ENCODE data around the gene MBP.
"Not testable (repeated sequence)": the region's sequence is repeated elsewhere in the genome, so short reads cannot be mapped to it uniquely, and the experiment has no call there.

Gene MBP

DNA sequence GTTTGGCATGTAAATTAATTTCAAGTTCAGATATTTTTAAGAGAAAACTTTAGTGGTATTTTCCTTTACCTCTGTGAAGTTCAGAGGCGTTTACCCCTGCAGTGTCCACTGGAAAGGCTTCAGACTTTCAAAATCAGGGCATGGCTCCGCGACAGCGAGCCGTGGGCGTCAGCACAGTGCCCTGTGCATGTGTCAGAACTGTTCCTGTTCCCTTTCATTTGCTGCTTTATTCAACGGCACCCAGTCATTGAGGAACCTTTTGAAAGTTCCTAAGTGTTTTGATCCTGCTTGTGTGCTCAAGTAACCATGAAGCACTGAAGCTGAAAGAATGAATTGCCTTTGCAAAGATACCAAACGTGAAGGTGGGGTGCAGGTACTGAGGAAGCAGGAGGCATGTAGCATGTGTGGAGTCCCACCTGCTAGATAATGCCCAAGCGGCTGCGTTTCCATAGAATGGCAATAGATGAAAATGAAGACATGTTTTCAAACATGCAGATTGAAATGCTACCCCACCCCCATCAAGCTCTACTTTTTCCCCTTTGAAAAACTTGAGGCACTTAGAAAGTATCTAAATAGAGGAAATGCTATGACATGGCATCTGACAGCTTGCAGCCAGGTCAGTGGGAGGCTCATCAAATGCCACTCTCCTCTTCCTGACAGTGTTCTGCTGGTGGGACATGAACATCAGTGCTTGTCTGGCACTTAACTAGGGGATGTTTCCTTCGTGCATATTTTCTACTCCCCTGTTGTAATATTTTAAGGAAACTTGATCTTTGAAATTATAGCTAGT, 161.6 kb downstream of the MBP start:
- DNase-seq (ENCODE audit: low spot score), result no peak

DNA sequence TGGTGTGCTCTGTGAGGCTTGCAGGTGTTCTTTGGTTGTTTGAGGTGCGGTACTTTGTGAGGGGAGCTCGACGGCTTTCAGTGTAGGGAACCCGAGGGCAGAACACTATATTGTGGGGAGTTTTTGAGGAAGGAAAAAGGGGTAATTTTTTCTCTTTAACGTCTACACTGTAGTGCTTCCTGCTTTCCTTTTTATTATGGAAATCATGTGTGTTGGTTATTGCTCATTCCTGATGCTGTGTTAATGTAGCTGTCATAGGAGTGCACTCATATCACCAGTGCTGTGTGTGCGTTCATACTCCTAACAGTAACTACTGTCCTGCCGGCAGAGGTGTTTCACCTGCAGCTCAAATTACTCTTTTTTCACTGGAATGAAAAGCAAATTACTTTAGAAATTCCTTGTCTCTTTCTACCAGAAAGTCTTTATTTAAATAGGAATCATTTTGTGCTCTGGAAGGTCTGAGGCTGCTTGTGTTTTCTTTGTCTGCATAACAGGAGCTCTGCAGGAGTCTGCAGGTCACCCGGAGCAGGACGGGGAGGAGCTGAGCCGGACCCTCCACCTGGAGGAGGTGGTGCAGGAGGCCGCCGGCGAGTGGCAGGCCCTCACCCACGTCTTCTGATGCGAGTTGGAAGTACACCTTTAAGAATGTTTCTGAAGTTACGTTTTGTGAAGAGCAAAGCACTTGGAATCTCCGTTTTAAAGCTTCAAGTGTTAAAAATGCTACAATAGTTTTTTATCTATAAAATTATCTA, 164.7 kb downstream of the MBP start:
- DNase-seq (ENCODE audit: low spot score), result no peak

- DNase-seq (ENCODE audit: low spot score), result not testable (repeated sequence)
These were observed 165.3 kb downstream of the MBP start for GRCh38 chr18:76967299-76967698.

DNA sequence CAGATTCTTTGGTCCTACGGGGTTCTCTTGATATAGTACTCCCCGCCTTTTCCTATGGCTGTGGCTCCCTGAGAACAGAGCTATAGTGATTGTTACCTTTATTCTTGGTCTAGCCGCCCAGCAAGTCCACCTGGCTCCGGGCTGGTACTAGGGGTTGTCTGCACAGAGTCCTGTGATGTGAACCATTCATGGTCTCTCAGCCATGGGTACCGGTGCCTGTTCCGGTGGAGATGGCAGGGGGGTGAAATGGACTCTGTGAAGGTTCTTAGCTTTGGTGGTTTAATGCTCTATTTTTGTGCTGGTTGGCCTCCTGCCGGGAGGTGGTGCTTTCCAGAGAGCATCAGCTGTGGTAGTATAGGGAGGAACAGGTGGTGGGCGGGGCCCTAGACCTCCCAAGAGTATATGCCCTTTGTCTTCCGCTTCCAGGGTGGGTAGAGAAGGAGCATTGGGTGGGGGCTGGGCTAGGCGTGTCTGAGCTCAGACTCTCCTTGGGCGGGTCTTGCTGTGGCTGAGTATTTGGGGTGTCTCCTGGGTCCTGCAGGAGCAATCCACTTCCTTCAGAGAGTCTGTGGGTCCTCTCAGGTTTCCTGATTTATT, 166.9 kb downstream of the MBP start:
- not testable (repeated sequence) for DNase-seq (ENCODE audit: low spot score)

- DNase-seq (ENCODE audit: low spot score), result no peak
These were observed 168.6 kb downstream of the MBP start for GRCh38 chr18:76963936-76964335.

DNA sequence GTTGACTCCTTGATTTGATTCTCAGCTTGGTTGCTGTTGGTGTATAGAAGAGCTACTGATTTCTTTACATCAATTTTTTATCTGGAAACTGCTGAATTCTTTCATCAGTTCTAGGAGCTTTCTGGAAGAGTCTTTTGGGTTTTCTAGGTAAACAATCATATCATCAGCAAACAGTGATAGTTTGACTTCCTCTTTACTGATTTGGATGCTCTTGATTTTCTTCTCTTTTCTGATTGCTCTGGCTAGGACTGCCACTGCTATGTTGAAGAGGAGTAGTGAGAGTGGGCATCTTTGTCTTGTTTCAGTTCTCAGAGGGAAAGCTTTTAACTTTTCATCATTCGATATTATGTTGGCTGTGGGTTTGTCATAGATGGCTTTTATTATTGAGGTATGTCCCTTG, 169.7 kb downstream of the MBP start:
- DNase-seq (ENCODE audit: low spot score), result no peak

- no peak for DNase-seq (ENCODE audit: low spot score)
These were observed 172.0 kb downstream of the MBP start for GRCh38 chr18:76960528-76961035.

DNA sequence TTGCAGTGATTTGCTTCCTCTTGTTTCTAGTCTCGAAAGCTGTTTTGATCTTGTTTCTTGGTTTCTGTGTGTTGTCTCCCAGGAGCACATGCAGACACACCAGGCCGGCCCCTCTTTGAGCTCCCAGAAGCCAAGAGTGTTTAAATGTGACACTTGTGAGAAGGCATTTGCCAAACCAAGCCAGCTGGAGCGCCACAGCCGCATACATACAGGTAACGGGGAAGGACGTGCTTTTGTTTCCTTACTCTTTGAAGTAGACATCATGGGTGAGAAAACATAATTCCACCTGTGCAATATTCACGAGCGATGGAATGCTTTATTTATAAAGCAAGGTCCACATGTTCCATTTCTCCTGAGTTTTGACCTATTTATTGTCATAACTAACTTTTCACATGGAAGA, 173.0 kb downstream of the MBP start:
- DNase-seq (ENCODE audit: low spot score), result no peak

- DNase-seq (ENCODE audit: low spot score), result no peak
These were observed 173.8 kb downstream of the MBP start for GRCh38 chr18:76958692-76959341.

GRCh38 chr18:76957384-76958355, 174.9 kb downstream of the MBP start:
- DNase-seq (ENCODE audit: low spot score), result no peak

- no peak for DNase-seq (ENCODE audit: low spot score)
These were observed 175.9 kb downstream of the MBP start for GRCh38 chr18:76956648-76957047.

- no peak for DNase-seq (ENCODE audit: low spot score)
These were observed 176.9 kb downstream of the MBP start for GRCh38 chr18:76955524-76956170.

- DNase-seq (ENCODE audit: low spot score), result no peak
These were observed 178.9 kb downstream of the MBP start for GRCh38 chr18:76953583-76954233.

GRCh38 chr18:76953156-76953555, 179.4 kb downstream of the MBP start:
- DNase-seq (ENCODE audit: low spot score), result no peak

GRCh38 chr18:76952747-76953146, 179.8 kb downstream of the MBP start:
- no peak for DNase-seq (ENCODE audit: low spot score)

DNA sequence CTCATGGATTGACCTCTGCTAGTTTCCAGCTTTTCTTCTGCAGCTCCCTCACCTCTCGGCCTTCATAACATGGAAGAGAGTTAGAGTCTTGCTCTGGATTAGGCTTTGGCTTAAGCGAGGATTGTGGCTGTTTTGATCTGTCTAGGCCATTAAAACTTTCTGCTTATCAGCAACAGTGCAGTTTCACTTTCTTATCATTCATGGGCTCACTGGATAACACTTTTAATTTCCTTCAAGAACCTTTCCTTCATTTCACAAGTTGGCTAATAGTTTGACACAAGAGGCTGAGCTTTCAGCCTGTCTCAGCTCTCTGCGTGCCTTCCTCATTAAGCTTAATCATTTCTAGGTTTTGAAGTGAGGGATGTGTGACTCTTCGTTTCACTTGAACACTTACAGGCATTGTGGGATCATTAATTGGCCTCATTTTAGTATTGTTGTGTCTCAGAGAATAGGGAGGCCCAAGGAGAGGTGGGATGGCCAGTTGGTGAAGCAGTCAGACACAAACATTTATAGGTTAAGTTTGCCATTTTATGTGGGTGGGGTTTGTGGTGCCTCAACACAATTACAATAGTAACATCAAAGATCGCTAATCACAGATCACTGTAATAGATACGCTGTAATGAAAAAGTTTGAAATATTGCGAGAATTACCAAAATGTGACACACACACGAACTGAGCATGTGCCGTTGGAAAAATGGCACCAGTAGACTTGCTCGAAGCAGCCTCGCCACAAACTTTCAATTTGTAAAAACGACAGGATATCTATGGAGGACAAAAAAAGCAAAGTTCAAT, 180.9 kb downstream of the MBP start:
- no peak for DNase-seq (ENCODE audit: low spot score)

GRCh38 chr18:76948345-76948744, 184.2 kb downstream of the MBP start:
- DNase-seq (ENCODE audit: low spot score), result no peak

DNA sequence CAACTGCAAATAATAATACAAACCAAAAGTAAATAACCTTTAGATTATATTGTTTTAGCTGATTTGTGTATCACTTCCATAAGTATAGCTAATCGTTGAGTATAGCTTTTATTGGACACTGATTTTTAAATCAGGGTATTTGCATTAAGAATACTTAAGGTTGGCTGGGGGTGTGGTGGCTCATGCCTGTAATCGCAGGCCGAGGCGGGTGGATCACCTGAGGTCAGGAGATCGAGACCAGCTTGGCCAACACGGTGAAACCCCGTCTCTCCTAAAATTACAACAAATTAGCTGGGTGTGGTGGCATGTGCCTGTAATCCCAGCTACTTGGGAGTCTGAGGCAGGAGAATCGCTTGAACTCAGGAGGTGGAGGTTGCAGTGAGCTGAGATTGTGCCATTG, 188.2 kb downstream of the MBP start:
- not testable (repeated sequence) for DNase-seq (ENCODE audit: low spot score)
